OCI-LY7 (cell line): ENCODE results near the gene REC8.

Experiments used
- EZH2phosphoT487 ChIP-seq: fragments of 200-600 bp; sonication (generic); IDR thresholded peaks from 2 replicates; pipeline ENCODE4 v1.6.1; 2018; ENCODE audit warnings: low read depth, borderline replicate concordance, mild to moderate bottlenecking, mixed run types, antibody characterized with exemption, low read length, moderate library complexity, mixed read lengths
- TF ChIP-seq, protein P1 (sequence below): fragments of 200-600 bp; sonication (generic); conservative IDR thresholded peaks from 2 replicates; pipeline ENCODE4 v1.5.1; 2014; ENCODE audit warnings: mild to moderate bottlenecking, antibody characterized with exemption, low read length, moderate library complexity, mixed read lengths

GRCh38 chr14:24216345-24216699 is 44.4 kb downstream of the REC8 start:
- TF ChIP-seq, protein P1, sequence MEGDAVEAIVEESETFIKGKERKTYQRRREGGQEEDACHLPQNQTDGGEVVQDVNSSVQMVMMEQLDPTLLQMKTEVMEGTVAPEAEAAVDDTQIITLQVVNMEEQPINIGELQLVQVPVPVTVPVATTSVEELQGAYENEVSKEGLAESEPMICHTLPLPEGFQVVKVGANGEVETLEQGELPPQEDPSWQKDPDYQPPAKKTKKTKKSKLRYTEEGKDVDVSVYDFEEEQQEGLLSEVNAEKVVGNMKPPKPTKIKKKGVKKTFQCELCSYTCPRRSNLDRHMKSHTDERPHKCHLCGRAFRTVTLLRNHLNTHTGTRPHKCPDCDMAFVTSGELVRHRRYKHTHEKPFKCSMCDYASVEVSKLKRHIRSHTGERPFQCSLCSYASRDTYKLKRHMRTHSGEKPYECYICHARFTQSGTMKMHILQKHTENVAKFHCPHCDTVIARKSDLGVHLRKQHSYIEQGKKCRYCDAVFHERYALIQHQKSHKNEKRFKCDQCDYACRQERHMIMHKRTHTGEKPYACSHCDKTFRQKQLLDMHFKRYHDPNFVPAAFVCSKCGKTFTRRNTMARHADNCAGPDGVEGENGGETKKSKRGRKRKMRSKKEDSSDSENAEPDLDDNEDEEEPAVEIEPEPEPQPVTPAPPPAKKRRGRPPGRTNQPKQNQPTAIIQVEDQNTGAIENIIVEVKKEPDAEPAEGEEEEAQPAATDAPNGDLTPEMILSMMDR: no peak
- TF ChIP-seq EZH2phosphoT487: no peak
